K562 treated with DMSO at 1 percent for 48 hours (cell line): ENCODE data around the gene EVI2A. TPM values are rescaled to one million over a fixed set of nuclear protein-coding genes. Genes with fewer than 3 reads are reported as not detected.

ENCODE experiments used
- total RNA-seq: library from RNA; unstranded; fragments of 300-600 nt; gene quantifications from 2 replicates; pipeline ENCODE4 v1.2.3, GENCODE V29; 2022; ENCODE audit warnings: low replicate concordance; ENCODE audit errors: extremely low read depth

The EVI2A gene
- total RNA-seq = not detected in 2 replicates

GRCh38 chr17:31321481-31321880 lies at the start of gene EVI2A:
EVI2A (minus strand) TSS chr17:31321622; CDS start chr17:31319013, 2,609 bp downstream.

GRCh38 chr17:31313982-31314781 lies 7.2 kb downstream of the EVI2A start, which contains the start of gene EVI2B:
EVI2B (minus strand) TSS chr17:31314054; CDS start chr17:31305609, 8,445 bp downstream.

GRCh38 chr17:31297090-31297489 lies 24.3 kb downstream of the EVI2A start, which contains the start of gene OMG:
OMG (minus strand) TSS chr17:31297239; CDS start chr17:31296331, 908 bp downstream.

Other genes with a start within 250 kb of the EVI2A start
- not detected in 2 replicates for gene NF1, start 226.6 kb downstream of the EVI2A start, total RNA-seq
- gene OMG, start 24.4 kb downstream of the EVI2A start, total RNA-seq = not detected in 2 replicates
- not detected in 2 replicates for gene EVI2B, start 7.6 kb downstream of the EVI2A start, total RNA-seq
- gene RAB11FIP4, start 70.1 kb upstream of the EVI2A start, total RNA-seq = not detected in 2 replicates